Measurements from ENCODE around the gene PGGHG. TPM values are rescaled to one million over a fixed set of nuclear protein-coding genes. Genes with fewer than 3 reads are reported as not detected.
"Not testable (repeated sequence)": the region's sequence is repeated elsewhere in the genome, so short reads cannot be mapped to it uniquely, and the experiment has no call there.

PGGHG gene
- total RNA-seq, 4 donors from 2014 or later: 10.9 to 53.6 (median 19.8) TPM

DNA sequence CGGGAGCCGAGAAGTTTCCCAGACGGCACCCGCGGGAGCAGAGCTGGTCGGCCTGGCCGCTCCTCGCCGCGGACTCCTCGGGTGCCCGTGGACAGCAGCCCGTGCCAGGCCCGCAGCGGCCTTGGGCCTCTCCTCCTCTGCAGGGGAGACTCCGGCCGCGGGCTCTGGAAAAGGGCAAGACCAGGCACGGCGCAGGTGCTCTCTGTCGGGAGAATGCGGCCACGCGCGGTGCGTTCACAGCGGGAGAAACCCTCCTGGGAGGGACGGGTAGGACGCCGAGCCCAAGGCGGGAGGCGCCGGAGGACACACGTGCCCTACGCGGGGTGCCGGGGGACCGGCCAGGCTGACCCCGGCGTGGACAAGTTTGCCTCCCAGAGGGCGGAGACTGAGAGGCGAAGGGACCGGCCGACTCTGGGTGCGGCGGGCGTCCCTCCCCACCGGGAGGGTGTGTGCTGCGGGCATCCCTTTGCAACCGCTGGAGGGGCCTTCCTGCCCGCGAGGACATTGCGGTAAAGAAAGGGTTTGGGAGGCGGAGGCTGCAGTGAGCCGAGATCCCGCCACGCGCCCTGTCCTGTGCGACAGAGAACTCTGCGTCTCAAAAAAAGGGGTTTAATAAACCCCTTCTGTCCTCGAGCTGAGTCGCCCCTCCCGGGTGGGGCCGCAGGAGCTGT lies 27.2 kb downstream of the PGGHG start:
- TF ChIP-seq, protein P1, sequence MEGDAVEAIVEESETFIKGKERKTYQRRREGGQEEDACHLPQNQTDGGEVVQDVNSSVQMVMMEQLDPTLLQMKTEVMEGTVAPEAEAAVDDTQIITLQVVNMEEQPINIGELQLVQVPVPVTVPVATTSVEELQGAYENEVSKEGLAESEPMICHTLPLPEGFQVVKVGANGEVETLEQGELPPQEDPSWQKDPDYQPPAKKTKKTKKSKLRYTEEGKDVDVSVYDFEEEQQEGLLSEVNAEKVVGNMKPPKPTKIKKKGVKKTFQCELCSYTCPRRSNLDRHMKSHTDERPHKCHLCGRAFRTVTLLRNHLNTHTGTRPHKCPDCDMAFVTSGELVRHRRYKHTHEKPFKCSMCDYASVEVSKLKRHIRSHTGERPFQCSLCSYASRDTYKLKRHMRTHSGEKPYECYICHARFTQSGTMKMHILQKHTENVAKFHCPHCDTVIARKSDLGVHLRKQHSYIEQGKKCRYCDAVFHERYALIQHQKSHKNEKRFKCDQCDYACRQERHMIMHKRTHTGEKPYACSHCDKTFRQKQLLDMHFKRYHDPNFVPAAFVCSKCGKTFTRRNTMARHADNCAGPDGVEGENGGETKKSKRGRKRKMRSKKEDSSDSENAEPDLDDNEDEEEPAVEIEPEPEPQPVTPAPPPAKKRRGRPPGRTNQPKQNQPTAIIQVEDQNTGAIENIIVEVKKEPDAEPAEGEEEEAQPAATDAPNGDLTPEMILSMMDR (IDR thresholded peaks at IDR 0.05): no peak
- no peak for ATAC-seq (ENCODE audit: low FRiP score)
- no peak for DNase-seq (ENCODE audit: low spot score)

DNA sequence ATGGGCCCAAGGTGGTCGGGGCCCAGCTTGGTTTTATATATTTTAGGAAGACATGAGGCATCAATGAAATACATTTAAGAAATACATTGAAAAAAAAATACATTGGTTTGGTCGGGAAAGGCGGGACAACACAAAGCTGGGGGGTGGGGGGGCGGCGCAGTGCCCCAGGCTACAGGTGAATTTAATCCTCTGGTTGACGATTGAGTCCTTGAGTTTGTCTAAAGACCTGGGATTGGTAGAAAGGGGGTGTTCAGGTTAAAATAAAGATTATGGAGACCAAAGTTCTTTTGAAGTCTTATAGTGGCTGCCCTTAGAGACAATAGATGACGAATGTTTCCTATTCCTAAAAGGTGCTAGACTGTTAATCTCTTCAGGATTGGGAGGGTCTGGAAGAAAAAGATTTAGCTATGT lies 28.0 kb downstream of the PGGHG start:
- ATAC-seq (ENCODE audit: low FRiP score): no peak
- no peak for DNase-seq (ENCODE audit: low spot score)
- TF ChIP-seq, protein P1 (IDR thresholded peaks at IDR 0.05): no peak

DNA sequence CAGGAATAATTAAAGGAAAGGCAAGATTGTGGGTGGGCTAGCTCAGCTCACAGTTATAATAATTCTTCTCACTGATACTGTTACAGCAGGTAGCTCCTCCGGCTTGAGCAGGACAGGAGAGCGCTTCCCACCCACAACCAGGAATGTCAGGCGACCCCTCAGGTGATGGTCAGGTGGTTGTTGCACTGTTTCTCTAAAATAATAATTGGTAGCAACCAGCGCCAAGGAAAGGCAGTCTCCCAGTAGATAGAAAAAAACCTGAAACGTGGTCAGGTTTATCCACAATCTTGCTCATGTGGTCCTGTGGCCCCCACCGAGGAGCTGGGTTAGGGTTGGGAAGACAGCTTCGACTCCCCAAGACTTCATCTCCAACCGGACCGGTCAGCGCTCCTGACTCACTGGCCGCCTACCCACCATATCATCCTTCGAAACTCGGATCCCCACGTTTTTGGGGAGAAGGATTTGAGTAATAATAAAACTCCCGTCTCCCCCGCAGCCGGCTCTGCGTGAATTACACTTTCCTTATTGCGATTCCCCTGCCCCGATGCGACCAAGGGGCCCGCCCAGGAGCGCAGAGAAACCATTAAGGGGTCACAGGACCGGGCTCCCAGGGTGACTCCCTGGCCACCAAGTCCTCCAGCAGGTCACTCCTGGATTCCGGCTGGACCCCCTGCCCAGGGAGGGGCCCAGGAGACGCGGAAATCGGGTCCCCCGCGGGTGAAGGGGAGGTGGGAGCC lies 28.9 kb downstream of the PGGHG start:
- DNase-seq (ENCODE audit: low spot score): not testable (repeated sequence)

DNA sequence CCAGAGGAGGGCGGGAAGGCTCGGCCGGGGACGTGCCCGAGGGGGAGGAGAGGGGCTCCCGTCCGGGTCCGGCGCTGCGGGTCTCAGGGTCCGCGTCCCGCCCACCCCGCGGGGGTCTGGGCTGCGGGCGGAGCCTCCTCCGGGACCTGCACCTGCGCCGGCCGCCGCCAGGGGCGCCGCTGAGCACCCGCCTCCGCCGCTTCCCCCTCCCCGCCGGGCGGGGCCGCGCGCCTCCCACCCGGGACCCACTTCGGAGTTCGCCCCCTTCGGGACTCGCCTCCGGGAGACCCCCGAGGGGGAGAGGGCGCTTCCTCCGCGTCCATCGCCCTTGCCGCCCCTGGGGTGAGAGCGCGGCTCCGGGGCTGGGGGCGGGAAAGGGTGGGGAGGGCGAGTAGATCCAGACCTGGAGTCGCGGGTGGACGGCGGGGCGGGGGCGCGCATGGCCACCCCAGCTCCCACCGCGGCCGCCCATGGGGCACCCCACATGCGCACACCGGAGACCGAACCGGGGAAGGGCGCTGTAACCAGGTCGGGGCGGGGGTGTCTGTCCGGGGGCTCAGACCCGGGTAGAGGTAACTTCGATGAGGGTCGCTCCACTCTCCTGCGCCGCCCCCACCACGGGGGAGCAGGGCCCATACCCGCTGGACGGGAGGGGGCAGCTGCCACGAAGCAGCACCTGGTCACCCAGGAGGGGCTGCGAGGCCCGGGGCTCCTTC lies 29.6 kb downstream of the PGGHG start:
- DNase-seq (ENCODE audit: low spot score): not testable (repeated sequence)
- ATAC-seq (ENCODE audit: low FRiP score): peak; percentile 52

More for the DNA sequence above, 28.9 kb downstream of the PGGHG start:
- peak; percentile 17 for ATAC-seq (ENCODE audit: low FRiP score)

DNA sequence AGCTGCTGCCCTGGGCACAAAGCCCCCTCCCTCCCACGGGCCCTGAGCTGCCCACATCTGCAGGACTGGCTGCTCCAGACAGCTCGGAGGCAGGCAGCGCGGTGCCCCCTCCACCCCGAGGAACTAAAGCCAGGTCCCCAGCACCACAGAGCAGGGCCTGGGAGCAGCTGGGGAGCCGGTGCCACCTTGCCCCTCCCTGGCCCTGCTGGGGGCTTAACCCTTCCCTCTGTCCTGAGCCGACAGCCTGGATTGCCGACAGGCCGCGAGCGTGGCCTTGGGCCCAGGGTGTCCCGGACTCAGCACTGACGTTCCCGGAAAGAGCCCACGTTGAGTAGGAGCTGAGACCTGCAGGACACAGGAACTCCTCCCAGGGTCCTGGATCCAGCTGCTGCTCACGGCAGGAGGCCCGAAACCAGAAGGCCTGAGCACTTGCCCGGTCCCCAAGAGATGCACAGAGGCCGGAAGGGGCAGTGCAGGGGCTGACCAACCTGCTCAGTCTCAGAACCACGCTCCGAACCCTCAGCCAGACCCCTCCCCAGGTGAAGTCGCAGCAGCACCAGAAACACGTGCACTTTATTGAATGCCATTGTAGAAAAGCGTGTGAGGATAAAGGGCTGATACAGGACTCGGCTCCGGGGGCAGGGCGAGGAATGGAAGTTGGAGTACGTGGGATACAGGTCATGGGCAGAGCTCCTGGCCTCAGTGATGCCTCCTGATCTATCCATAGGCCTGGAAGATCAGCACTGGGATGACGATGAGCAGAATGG lies 30.4 kb downstream of the PGGHG start:
- ATAC-seq (ENCODE audit: low FRiP score): peak; percentile 6
- DNase-seq (ENCODE audit: low spot score): not testable (repeated sequence)

DNA sequence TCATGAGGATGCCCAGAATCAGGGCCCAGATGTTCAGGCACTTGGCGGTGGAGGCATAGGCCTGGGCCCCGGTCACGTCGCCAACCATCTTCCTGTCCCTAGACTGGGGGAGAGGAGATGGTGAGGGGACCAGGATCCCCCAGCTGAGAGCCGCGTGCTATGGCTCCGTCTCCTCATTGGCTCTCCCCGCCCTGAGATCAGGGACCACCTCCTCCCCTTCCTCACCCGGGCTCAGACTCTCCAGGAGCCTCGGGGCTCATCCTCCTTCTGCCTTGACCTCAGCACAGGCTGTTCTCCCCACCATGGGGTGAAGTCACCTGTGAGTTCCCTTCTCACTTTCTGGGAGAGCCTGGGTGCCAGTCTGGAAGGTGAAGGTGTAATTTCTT lies 31.0 kb downstream of the PGGHG start:
- not testable (repeated sequence) for DNase-seq (ENCODE audit: low spot score); ATAC-seq (ENCODE audit: low FRiP score)

DNA sequence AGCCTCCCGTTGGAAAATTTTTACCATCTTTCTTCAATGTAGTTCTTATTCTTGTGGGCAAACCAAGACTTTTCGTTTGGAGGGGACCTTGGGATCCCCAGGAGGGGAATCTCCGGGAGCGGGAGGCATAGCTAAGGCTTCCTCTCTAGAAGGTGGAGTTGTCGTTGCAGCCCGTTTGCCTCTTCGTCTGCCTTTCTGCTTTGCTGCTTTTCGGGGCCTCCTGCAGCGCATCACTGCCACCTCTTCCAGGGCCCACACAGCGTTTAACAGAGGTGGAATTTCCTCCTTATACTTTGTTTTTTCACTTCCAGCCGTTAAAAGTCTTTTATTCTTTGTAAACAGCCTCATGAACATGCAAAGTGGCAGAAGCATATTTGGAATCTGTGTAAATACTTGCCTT lies 35.2 kb downstream of the PGGHG start:
- ATAC-seq (ENCODE audit: low FRiP score): no peak
- no peak for DNase-seq (ENCODE audit: low spot score)
- TF ChIP-seq, protein P1 (IDR thresholded peaks at IDR 0.05): no peak

DNA sequence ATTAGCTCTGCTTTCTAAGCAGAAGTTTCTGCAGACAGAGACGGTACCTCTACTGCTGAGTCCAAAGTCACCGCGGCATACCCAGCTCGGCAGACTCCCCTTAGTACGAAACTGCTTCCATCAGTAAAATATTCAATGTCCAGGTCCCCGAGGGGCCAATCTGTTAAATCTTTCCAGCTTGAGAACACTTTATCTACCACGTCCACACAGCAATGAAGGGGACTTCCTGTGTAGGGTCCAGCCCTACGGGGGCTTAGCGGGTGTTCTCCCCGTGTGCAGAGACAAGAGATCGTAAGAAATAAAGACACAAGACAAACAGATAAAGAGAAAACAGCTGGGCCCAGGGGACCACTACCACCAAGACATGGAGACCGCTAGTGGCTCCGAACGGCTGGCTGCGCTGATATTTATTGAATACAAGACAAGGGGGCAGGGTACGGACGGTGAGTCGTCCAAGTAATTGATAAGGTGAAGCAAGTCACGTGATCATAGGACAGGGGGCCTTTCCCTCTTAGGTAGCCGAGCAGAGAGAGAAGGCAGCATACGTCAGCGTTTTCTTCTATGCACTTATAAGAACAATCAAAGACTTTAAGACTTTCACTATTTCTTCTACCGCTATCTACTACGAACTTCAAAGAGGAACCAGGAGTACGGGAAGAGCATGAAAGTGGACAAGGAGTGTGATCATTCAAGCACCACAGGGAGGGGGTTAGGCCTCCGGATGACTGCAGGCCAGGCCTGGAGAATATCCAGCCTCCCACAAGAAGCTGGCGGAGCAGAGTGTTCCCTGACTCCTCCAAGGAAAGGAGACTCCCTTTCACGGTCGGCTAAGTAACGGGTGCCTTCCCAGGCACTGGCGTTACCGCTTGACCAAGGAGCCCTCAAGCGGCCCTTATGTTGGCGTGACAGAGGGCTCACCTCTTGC lies 35.9 kb downstream of the PGGHG start:
- not testable (repeated sequence) for DNase-seq (ENCODE audit: low spot score); ATAC-seq (ENCODE audit: low FRiP score)
